GM20431 (cell line): ENCODE data around the gene PTPN14.

ENCODE experiments used
- in situ Hi-C: fragments of 300-500 bp; cut with MseI, MboI; formaldehyde crosslinking; loops from one replicate; pipeline ENCODE4 v1.15.0; 2020; ENCODE audit warnings: low sequenced_read_pairs; ENCODE audit not compliant: unreplicated experiment

The PTPN14 gene

GRCh38 chr1:214328770-214329469, 222.5 kb downstream of the PTPN14 start:
- in situ Hi-C loops = loop anchor here (10.0 to 25.0 kb wide), 2 partner anchors 54 to 258 kb away; no protein-coding TSS in a partner anchor

- in situ Hi-C loops = loop anchor here (10.0 to 25.0 kb wide), 2 partner anchors 53 to 260 kb away; no protein-coding TSS in a partner anchor
Measured at GRCh38 chr1:214327514-214327913, 223.9 kb downstream of the PTPN14 start.

DNA sequence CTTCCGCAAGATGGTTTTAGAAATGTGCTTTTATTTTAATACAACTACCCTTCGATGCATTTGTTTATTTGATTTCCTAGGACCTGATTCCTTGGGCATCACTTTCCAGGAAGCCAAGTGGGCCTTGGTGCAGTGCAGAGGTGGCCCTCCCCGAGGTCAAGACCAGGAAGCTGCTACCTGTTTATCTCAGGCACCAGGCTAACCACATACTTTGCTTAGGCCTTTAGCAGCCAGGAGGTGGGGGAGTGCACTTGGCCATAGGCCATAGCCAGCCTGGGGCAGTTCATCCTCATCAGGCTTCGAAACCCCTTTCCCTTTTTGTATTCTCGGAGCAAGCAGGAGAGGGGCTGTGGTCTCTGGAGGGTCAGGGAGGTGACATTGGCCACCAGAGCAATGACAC, 225.0 kb downstream of the PTPN14 start:
- in situ Hi-C loops = loop anchor here (10.0 to 25.0 kb wide), 2 partner anchors 52 to 261 kb away; no protein-coding TSS in a partner anchor

GRCh38 chr1:214324896-214325800, 226.3 kb downstream of the PTPN14 start:
- in situ Hi-C loops = loop anchor here (10.0 to 25.0 kb wide), 2 partner anchors 50 to 262 kb away; no protein-coding TSS in a partner anchor

- in situ Hi-C loops = loop anchor here (10.0 kb wide), 1 partner anchor 47 kb away; no protein-coding TSS in a partner anchor
Measured at GRCh38 chr1:214321705-214322453, 229.5 kb downstream of the PTPN14 start.

DNA sequence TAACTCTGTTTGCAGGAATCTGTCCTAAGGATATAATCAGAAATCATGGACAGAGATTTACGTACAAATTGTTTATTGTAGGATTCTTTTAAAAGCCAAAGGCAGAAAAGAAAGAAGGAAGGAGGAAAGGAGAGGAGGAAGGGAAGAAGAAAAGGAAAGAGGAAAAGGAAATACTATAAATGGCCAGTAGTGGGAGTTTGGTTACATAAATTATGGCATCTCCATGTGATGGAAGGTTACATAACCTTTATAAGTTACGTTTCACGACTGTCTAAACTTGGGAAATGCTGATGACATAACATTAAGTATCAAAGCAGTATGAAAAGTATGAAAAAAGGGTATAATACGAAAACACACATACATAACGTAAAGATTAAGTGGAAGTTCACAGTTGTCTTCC, 231.5 kb downstream of the PTPN14 start:
- in situ Hi-C loops = loop anchor here (10.0 kb wide), 1 partner anchor 45 kb away; no protein-coding TSS in a partner anchor

- in situ Hi-C loops = no loop called here
Measured at GRCh38 chr1:214318956-214319736, 232.3 kb downstream of the PTPN14 start.

- in situ Hi-C loops = no loop called here
Measured at GRCh38 chr1:214318356-214318755, 233.0 kb downstream of the PTPN14 start.

- in situ Hi-C loops = no loop called here
Measured at GRCh38 chr1:214317734-214318133, 233.7 kb downstream of the PTPN14 start.

DNA sequence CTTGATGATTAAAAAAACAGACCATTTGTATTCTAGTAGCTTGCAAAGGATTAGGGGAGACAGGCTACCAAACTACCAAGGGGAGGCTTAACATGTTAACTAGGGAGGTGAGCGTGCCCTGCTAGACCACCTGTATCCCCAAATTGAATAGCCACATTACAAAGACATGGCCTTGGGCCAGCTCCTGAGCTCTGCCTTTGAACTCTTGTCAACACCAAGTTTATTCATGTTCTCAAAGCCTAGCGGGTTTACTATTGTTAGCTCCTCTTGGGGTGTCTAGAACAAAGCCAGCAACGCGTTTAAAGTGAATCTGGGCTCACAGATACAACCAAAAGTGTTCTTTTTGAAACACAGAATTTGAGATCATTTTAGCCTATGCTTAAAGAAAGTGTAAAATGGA, 234.1 kb downstream of the PTPN14 start:
- in situ Hi-C loops = no loop called here

GRCh38 chr1:214316593-214316992, 234.8 kb downstream of the PTPN14 start:
- in situ Hi-C loops = no loop called here

GRCh38 chr1:214314178-214314843, 237.1 kb downstream of the PTPN14 start:
- in situ Hi-C loops = no loop called here

DNA sequence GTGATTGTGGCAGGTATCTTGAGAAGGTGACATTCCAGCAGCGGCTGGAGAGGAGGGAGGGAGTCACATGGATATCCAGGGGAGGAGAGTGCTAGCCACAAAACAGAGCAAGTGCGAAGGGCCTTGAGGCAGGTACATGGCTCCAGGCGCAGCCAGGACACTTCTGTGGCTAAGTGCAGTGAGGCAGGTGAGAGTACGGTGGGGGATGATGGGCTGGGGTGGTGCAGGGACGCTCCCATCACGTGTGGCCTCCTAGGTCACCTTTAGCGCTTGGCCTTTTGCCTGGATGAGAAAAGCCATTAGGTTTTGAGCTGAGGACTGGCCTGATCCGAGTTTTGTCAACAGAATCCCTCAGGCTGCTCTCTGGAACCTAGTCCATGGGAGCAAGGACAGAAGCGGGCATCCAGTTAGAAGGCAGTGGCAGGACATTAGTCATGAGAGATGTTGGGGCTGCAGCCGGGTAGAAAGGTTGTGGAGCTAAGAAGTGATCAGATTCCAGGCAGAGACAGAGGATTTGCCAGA, 238.8 kb downstream of the PTPN14 start:
- in situ Hi-C loops = no loop called here

DNA sequence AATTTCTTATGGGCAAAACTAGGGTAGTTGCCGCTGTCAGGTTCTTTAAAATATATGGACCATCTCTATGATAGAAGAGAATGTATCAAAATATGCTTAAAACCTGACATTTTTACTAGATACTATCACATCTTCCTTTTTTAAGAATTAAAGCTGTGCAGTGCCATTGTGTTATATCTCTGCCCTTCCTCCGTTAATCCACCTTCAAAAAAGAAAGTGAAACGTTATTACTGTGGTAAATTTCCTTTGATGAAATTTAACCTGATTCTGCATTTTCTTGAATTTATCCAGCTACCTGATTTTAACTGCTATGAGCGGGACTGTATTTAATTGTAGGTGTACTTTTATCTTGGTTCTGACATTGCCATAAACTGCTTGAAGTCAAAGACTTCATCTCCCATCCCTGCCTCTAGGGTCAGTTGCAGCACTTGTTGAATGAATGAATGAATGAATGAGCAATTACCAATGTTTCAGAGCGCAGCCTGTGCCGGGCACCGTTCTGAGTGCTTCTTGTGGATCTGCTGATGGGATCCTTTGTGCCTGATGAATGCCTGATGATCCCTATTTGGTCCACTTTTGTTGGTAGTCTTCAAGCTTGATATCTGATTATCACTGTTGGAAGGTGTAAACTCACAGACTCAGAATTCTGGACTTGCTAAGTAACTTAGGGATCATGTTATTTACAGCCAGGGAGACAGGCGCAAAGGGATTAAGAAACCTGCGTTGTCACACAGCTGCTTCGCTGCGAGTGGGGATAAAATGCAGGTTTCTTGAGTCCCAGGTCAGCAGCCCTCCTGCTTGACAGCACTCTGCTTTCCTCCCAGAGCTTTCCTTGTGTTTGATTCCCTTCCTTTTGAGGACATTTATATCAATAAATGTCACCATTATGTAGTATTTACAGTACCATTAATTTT, 240.4 kb downstream of the PTPN14 start:
- in situ Hi-C loops = no loop called here

DNA sequence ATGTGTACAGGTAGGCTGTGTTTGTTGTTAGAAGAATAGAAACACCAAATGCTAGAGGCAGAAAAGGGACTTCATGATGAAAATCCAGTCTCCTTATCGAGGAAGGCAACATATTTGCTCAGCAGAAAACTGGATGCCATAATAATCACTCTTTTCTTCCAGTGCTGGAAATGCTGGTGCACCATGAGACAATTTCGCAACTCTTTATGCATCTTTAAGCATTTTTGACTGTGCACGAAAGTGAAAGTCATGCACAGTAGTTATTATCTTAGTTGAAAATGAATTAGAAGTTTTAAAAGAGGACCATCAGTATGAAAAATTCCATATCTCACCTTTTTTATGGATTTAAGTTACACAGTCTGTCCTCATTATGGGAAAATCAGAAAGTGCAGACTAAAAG, 241.4 kb downstream of the PTPN14 start:
- in situ Hi-C loops = no loop called here

- in situ Hi-C loops = no loop called here
Measured at GRCh38 chr1:214306269-214306668, 245.1 kb downstream of the PTPN14 start.

GRCh38 chr1:214305164-214305751, 246.1 kb downstream of the PTPN14 start:
- in situ Hi-C loops = no loop called here
